Activated CD4-positive, CD25-positive, alpha-beta regulatory T cell treated with anti-CD3 and anti-CD28 coated beads, Interleukin-2, amount 50 U/mL, for 24 hours (primary cell): ENCODE data around the gene AUTS2.
A peak's percentile ranks its signal among the peaks of the same experiment; 100 is the strongest.

Experiments used
- ATAC-seq, 2 donors: fragments of 150-1000 bp; cut with Tn5 transposase; one replicate each; pipeline ENCODE4 v1.10.0; 2021; ENCODE audit warnings: mild to moderate bottlenecking in 1 of 2, moderate library complexity in 1 of 2

The AUTS2 gene

GRCh38 chr7:69599955-69600709 lies 1.9 kb downstream of the AUTS2 start:
- ATAC-seq, result no peak

GRCh38 chr7:69600710-69601519 lies 2.6 kb downstream of the AUTS2 start:
- no peak for ATAC-seq

GRCh38 chr7:69602522-69602921 lies 4.2 kb downstream of the AUTS2 start:
- no peak for ATAC-seq

- ATAC-seq, result no peak
Observed at GRCh38 chr7:69603351-69603750, 5.1 kb downstream of the AUTS2 start.

DNA sequence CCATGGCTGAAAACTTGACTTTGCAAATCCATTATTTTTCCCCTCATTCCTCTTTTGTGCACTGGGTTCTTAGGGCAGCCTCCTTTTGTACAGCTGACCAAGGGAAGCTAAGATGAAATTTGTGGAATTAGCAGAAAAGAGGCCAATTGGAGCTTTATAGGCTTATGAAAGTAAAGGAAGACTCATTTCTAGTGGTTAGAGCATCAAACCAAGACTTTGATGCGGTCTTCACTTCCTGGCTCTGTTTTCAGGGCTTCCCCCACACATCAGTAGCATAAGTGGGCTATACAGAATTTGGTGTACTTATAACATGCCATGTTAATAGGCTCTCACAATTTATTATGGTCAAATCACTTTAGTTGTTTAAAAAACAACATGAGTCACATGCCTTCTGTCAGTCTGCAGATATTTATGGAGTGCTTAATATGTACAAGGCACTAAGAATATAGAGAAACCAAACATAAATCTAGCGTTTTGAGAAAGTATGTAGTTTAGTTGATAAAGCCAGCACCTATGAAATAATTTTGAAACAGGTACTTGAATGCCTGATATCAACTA lies 5.7 kb downstream of the AUTS2 start:
- ATAC-seq, result peak; percentile 30 to 53

- ATAC-seq, result no peak
Observed at GRCh38 chr7:69605070-69605469, 6.8 kb downstream of the AUTS2 start.

DNA sequence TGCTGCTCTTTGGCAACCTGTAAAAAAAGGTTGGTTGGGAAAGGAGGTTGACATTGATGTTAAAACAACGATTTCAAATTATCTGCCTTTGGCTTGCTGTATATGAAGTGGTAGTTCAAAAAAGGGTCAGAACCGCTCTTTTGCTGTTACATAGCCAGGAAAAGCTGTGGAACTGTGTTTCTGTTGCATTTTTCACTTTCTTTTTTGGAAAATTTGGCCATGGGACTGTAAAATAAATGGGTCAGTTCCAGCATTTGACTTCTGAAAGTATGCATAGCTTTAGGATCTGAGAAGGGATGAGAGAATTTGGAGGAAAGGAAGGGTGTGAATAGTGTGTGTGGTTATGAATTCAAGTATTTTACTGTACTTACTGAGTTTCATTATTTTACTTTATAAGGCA lies 7.3 kb downstream of the AUTS2 start:
- no peak for ATAC-seq

- ATAC-seq, result no peak
Observed at GRCh38 chr7:69608049-69608448, 9.8 kb downstream of the AUTS2 start.

DNA sequence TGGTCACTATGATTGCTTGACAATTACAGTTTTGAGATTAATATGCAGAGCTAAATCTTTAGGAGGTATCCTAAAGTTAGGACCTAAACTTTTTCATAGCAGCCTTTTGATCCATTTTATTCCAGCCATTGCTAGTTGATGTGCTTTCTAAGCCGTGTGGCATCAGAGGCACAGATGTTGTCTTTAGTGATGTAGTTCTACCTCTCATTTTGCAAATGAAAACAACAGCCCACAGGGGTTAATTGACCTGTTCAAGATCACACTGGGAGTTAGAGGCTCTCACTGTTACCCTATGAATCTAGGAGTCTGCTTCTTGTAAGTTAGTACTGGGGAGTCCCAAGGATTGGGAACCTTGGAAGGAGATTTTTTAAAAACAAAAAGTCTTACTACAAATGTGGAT lies 10.6 kb downstream of the AUTS2 start:
- no peak for ATAC-seq

DNA sequence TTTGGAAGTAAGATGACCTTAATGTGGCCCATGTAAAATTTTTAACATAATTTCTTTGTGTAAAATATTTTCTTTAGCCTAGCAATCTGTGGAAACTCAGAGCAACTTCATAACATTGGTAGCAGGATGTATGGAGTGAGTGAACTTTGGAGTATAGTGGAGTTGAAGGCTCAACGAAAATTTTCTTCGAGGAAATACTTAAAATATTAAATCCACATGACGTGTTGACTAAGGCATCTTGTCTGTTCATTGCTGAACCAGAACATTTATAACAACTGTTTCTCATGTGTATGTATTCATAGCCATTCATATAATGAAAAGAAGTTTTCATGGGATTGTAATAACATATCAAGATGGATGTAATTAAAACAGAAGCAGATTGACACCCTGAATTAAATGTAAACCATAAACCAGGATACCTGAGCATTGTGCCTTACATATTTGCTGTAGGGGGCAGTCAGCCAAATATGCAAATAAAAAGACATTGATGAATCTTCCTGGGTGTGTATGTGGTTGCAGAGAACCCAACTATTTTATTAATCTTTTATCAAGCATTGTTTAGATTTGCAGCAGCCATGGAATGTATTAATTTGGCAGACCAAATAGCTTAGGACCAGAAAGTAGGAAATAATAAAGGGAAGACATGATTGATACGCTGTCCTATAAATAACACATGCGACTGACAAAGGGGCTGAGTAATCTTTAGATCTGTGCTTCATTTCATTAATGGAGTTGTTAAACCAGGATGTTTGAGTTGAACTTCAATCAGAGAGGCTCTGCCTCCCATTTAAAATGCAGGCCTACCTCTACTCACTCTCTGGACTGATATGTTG lies 11.5 kb downstream of the AUTS2 start:
- ATAC-seq, result no peak

- ATAC-seq, result no peak
Observed at GRCh38 chr7:69610374-69611084, 12.3 kb downstream of the AUTS2 start.

GRCh38 chr7:69612981-69613380 lies 14.7 kb downstream of the AUTS2 start:
- ATAC-seq, result no peak

- ATAC-seq, result no peak
Observed at GRCh38 chr7:69613846-69614245, 15.6 kb downstream of the AUTS2 start.

DNA sequence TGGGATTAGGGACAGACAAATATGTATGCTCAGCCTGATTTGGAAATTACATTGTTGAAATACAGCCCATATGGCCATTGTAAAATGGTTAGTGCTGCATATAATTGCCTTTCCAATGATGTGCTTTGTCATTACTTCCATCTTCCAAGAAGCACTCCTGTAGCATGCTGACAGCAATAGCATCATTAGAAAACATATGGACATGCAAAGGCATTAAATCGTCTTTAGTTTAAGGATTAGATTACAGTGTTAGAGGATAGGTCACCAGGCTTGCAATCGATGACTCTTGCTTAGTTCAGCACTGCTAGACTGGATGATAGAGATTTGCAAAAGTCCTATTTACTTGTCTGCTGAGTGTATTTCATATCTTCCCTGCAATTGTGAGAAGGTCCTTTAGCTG lies 17.4 kb downstream of the AUTS2 start:
- ATAC-seq, result no peak

DNA sequence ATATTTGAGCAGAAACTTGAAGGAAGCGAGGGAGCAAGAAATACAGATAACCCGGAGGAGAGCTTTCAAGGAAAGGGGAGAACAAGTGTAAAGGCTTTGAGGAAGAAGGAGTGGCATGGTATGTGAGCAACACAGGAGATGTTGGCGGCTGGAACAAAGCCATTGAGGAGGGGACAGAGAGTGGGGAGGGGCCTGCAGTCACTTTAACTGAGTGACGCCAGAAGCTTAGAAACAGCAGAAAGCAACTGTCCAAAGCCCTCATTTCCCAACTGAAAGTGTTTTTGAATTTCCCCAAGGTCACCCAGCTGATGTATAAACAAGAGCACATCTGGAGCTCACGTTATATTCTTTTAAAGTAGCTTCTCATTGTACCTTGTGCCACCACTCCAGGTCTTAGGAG lies 19.1 kb downstream of the AUTS2 start:
- no peak for ATAC-seq

- ATAC-seq, result no peak
Observed at GRCh38 chr7:69619054-69619453, 20.8 kb downstream of the AUTS2 start.

DNA sequence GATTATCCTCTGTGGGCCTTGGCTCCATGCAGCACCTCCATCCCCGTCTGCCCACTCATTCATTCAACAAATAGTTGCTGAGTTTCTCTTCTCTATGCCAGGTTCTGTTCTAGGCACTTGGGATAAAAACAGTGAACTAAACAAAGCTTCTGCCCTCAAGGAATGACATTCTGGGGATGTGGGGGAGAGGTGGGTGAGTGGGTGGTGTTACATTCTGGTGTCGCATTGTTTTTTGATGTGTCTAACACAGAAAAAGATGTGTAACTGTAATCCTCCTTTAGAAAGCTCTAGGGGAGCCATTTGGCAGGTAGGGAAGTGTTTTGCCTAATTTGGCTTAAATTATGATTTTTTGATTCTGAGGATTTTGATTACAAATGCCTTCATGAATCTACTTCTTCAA lies 21.4 kb downstream of the AUTS2 start:
- ATAC-seq, result no peak

DNA sequence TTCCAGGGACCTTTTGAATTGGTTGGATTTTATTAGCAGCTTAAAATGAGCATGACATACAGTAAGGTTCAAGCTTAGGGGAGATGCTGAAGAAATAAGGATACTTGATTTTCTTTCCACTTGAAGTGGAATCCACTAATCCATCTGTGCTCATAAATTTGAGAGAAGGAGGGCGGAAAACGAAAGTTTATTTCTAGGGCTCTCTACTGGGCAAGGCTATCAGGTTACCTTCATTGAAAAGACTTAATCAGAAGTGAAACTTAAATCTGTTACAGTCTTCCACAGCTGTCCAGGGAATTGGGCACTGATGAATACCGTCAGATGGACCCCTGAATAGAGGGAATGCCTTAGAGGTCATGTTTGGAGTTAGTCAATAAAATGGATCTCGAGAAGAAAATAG lies 21.8 kb downstream of the AUTS2 start:
- no peak for ATAC-seq

- ATAC-seq, result no peak
Observed at GRCh38 chr7:69620650-69621049, 22.4 kb downstream of the AUTS2 start.

DNA sequence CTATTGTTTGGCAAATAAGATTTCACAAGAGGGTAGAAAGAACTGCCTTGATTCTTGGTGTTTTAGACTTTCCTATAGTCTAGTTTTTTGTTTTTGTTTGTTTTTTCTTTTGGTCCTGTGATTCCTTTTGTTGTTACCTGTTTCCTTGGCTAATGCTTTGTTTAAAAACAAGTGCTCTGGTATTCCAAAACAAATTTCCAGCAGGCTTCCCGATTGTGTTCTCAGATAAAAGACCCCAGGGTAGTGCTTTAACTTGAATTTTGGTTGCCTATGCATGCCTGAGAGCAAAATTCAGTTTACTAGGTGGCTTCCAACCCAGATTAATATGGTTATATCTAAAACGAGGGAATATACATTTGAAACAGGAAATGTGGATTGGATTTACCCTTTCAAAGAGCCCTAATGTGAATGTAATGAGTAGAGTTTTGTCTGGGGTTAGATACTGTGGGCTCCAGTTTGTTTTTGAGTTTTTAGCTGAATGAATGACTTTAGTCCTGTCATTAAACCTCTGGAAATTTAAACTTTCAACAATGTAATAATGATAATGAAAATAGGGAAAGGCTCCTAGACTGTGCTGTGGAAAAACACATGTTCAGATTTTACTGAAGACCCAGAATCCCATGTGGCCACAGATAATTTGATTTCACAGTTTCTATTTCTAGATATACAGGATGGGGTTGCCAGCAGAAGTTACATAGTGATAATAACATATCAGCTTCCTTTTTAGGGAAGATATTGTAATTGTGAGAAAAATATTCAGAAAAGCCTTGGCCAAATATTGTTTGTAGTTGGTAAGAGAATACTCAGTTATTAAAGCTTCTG lies 23.9 kb downstream of the AUTS2 start:
- no peak for ATAC-seq

DNA sequence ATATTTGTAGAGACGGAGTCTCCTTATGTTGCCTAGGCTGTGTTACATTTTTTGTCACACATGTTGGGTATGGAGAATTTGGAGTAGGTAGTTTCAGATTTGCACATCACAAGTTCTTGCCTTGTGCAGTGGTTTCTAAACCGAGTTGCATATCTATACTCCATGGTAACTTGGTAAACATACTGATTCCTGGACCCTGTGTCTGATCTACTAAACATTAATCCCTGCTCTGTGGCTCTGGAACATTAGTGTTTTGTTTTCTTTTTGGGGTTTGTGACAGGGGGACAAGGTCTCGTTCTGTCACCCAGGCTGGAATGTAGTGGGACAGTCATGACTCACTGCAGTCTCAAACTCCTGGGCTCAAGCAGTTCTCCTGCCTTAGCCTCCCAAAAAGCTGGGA lies 24.7 kb downstream of the AUTS2 start:
- ATAC-seq, result no peak
